HG03439 (cell line): ENCODE measurements around the gene BCL7B.
"Not testable (repeated sequence)": the region's sequence is repeated elsewhere in the genome, so short reads cannot be mapped to it uniquely, and the experiment has no call there.

Experiments used
- ATAC-seq: cut with Tn5 transposase; IDR thresholded peaks from one replicate; pipeline ENCODE4 v1.9.1; 2021; ENCODE audit warnings: mild to moderate bottlenecking, moderate library complexity; ENCODE audit not compliant: unreplicated experiment

The BCL7B gene

GRCh38 chr7:73557397-73558257 lies at the start of gene BCL7B:
Gene BCL7B, minus strand, starts transcription at chr7:73557690. Its CDS starts 112 bp downstream, at chr7:73557578.
- peak; percentile 57 for ATAC-seq

GRCh38 chr7:73605601-73606220 lies 48.2 kb upstream of the BCL7B start:
- ATAC-seq, result no peak

GRCh38 chr7:73602721-73603651 lies 45.5 kb upstream of the BCL7B start:
- ATAC-seq, result no peak

- ATAC-seq, result no peak
Measured at GRCh38 chr7:73599916-73600315, 42.4 kb upstream of the BCL7B start.

- no peak for ATAC-seq
Measured at GRCh38 chr7:73599151-73599882, 41.8 kb upstream of the BCL7B start.

- no peak for ATAC-seq
Measured at GRCh38 chr7:73597978-73598782, 40.7 kb upstream of the BCL7B start.

GRCh38 chr7:73596191-73597065 lies 38.9 kb upstream of the BCL7B start:
- ATAC-seq, result no peak

- ATAC-seq, result no peak
Measured at GRCh38 chr7:73595358-73595757, 37.9 kb upstream of the BCL7B start.

GRCh38 chr7:73593207-73594045 lies 35.9 kb upstream of the BCL7B start:
- ATAC-seq, result no peak

- ATAC-seq, result no peak
Measured at GRCh38 chr7:73586911-73587310, 29.4 kb upstream of the BCL7B start.

GRCh38 chr7:73585196-73585595 lies 27.7 kb upstream of the BCL7B start:
- no peak for ATAC-seq

GRCh38 chr7:73582664-73583202 lies 25.2 kb upstream of the BCL7B start:
- ATAC-seq, result no peak

- not testable (repeated sequence) for ATAC-seq
Measured at GRCh38 chr7:73581006-73581405, 23.5 kb upstream of the BCL7B start.

GRCh38 chr7:73578342-73579128 lies 21.0 kb upstream of the BCL7B start, which contains the start of gene TBL2:
Gene TBL2, minus strand, starts transcription at chr7:73578579. Its CDS starts 30 bp downstream, at chr7:73578549.
- ATAC-seq, result peak; percentile 82

- ATAC-seq, result peak; percentile 16
Measured at GRCh38 chr7:73577627-73578341, 20.3 kb upstream of the BCL7B start.

GRCh38 chr7:73573791-73574190 lies 16.3 kb upstream of the BCL7B start:
- ATAC-seq, result no peak
